Natural killer cell treated with Interleukin-12 subunit alpha and Interleukin-12 subunit beta and Interleukin-15 and Interleukin-18, amount 100 ng/mL, for 72 hours (primary cell): ENCODE results near the gene ALCAM. TPM values are rescaled to one million over a fixed set of nuclear protein-coding genes. Genes with fewer than 3 reads are reported as not detected.
A peak's percentile ranks its signal among the peaks of the same experiment; 100 is the strongest.

ENCODE experiments used
- ATAC-seq, 2 donors: fragments of 150-1000 bp; cut with Tn5 transposase in 1 of 2; sonication (Bioruptor Pico), chemical (Tn5 transposase) in 1 of 2; 2 replicates each; pipeline ENCODE4 v1.10.0; 2021
- DNase-seq: peaks from one replicate; pipeline ENCODE4 v3.0.0; 2022; ENCODE audit warnings: low spot score
- H3K27ac Mint-ChIP-seq, 2 donors: 1 replicate in 1 of 2; 2 replicates in 1 of 2; pipeline ENCODE4 v1.8.0; 2022; ENCODE audit warnings: mixed read lengths in 2 of 2, mild to moderate bottlenecking in 1 of 2, moderate library complexity in 1 of 2
- H3K27me3 Mint-ChIP-seq, 2 donors: 1 replicate in 1 of 2; 2 replicates in 1 of 2; pipeline ENCODE4 v1.8.0; 2022; ENCODE audit warnings: mixed read lengths in 2 of 2
- H3K36me3 Mint-ChIP-seq: one replicate; pipeline ENCODE4 v1.8.0; 2022; ENCODE audit warnings: mixed read lengths
- H3K4me1 Mint-ChIP-seq, 2 donors: 1 replicate in 1 of 2; 2 replicates in 1 of 2; pipeline ENCODE4 v1.8.0; 2022; ENCODE audit warnings: low read depth in 2 of 2, mixed read lengths in 2 of 2, mild to moderate bottlenecking in 1 of 2
- H3K4me3 Mint-ChIP-seq: one replicate; pipeline ENCODE4 v1.8.0; 2022; ENCODE audit warnings: mixed read lengths
- H3K9me3 Mint-ChIP-seq: 2 replicates; pipeline ENCODE4 v1.8.0; 2022; ENCODE audit warnings: mixed read lengths
- total RNA-seq, 2 donors: library from RNA; stranded (reverse); gene quantifications; one replicate each; pipeline ENCODE4 v1.2.3, GENCODE V29; 2022

The ALCAM gene
- 1 to 10 TPM; 8.0 to 9.0 TPM for total RNA-seq

DNA sequence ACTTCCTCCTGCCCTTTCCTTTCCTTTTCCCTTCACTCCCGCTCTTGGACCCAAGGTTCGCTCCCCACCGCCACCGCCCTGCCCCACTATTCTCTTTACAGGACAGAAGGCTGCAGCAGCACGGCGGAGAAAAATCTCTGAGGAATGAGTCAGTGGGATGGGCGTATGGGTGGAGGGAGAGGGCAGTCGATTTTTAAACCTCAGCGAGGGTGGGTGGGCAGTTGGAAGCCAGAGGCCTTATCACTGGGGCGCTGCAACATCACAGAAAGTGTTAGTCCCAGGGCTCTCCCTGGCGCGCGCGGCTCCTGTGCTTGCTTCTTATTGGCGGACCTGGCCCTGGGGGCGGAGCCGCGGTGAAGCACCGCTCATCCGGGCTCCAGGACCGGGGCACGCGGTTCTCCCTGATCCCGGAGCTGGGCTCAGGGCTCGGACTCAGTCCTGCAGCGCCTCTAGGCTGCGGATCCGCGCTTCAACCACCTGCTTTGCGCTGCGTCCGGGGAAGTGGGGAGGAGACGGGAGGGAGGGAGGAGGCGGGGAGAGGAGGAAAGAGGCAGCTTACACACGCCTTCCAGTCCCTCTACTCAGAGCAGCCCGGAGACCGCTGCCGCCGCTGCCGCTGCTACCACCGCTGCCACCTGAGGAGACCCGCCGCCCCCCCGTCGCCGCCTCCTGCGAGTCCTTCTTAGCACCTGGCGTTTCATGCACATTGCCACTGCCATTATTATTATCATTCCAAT, at the start of gene ALCAM:
ALCAM (plus strand) TSS at position 584 of the 737 bp plus-strand sequence.
- peaks cover 22 to 28% of the 10 kb centered on the region in 2 donors for H3K27me3 Mint-ChIP-seq
- ATAC-seq, result peak; percentile 84
- peaks cover 39 to 40% of the 10 kb centered on the region in 2 donors for H3K4me1 Mint-ChIP-seq
- peak within 1 kb of the TSS; percentile 80 to 99 for H3K27ac Mint-ChIP-seq
- DNase-seq, result peak; percentile 83
- no peaks in the 10 kb centered on the region for H3K36me3 Mint-ChIP-seq
- H3K4me3 Mint-ChIP-seq, result peak within 1 kb of the TSS; percentile 96
- no peaks in the 10 kb centered on the region for H3K9me3 Mint-ChIP-seq

DNA sequence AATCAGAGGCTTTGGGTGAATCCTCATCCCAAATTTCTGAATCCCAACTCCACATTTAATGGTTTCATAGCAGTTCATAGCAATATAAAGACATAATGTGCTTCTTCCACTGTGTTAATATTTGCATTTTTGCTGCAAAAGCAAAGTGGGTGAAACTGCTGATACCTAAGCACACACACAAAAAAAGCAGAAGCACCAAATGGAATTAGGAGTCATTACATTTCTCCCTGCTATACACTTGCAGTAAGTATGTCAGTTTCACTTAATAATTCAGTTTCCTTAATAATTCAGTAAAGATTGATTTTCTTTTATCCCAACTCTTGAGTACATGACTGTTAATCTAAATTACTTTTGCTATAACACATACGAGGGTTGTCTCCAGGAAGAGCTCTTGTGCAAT, 48.9 kb upstream of the ALCAM start:
- H3K4me1 Mint-ChIP-seq, result no peaks in the 10 kb centered on the region
- no peak overlapping the region for H3K4me3 Mint-ChIP-seq
- no peak overlapping the region for H3K27ac Mint-ChIP-seq
- no peaks in the 10 kb centered on the region for H3K27me3 Mint-ChIP-seq
- ATAC-seq (no peak), DNase-seq (no peak)
- peaks cover 3% of the 10 kb centered on the region for H3K9me3 Mint-ChIP-seq
- no peaks in the 10 kb centered on the region for H3K36me3 Mint-ChIP-seq

GRCh38 chr3:105322570-105323273, 44.0 kb upstream of the ALCAM start:
- DNase-seq (no peak), ATAC-seq (no peak)
- H3K4me3 Mint-ChIP-seq, result no peak overlapping the region
- no peaks in the 10 kb centered on the region for H3K36me3 Mint-ChIP-seq
- H3K4me1 Mint-ChIP-seq, result no peaks in the 10 kb centered on the region
- no peaks in the 10 kb centered on the region for H3K27me3 Mint-ChIP-seq
- no peak overlapping the region for H3K27ac Mint-ChIP-seq
- H3K9me3 Mint-ChIP-seq, result peaks cover 3% of the 10 kb centered on the region

DNA sequence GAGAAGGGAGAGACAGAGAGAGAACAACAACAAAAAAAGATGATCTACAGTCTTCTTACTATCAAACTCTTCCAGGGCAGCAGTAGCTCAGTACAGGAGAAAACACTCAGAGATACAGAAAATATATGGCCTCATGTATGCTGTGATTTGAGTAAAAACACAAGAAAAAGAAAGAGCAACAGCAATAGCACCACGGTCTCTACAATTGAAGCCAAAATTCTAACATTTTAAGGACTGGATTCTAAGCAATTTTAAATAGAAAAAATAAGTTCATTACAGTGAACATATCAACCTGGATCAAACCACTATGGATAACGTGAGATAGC, 43.5 kb upstream of the ALCAM start:
- H3K36me3 Mint-ChIP-seq, result no peaks in the 10 kb centered on the region
- H3K27me3 Mint-ChIP-seq, result no peaks in the 10 kb centered on the region
- no peaks in the 10 kb centered on the region for H3K4me1 Mint-ChIP-seq
- no peak for ATAC-seq
- peaks cover 3% of the 10 kb centered on the region for H3K9me3 Mint-ChIP-seq
- H3K27ac Mint-ChIP-seq, result no peak overlapping the region
- no peak for DNase-seq
- H3K4me3 Mint-ChIP-seq, result no peak overlapping the region

DNA sequence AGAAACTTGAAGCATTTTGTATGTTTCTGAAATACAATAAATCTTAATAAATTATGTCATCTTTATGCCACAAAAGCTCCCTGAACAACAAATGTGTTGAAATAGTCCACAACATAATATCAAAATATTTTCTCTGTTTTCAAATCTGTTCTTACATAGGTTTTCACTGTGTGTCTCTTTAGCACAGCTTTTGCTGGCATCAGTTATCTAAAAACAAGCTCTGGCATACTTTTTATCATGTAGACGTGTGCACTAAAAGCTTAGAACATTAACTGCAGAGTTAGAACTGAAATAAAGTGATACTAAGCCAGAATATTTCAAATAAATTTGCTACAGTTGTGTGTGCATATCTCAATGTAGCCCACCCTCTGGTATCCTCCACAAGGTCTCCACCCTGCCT, 41.8 kb upstream of the ALCAM start:
- Mint-ChIP-seq H3K27me3 (no peaks in the 10 kb centered on the region), H3K27ac (no peak overlapping the region), H3K4me3 (no peak overlapping the region), H3K36me3 (no peaks in the 10 kb centered on the region), H3K9me3 (peaks cover 3% of the 10 kb centered on the region), H3K4me1 (no peaks in the 10 kb centered on the region)
- ATAC-seq, result no peak
- no peak for DNase-seq

DNA sequence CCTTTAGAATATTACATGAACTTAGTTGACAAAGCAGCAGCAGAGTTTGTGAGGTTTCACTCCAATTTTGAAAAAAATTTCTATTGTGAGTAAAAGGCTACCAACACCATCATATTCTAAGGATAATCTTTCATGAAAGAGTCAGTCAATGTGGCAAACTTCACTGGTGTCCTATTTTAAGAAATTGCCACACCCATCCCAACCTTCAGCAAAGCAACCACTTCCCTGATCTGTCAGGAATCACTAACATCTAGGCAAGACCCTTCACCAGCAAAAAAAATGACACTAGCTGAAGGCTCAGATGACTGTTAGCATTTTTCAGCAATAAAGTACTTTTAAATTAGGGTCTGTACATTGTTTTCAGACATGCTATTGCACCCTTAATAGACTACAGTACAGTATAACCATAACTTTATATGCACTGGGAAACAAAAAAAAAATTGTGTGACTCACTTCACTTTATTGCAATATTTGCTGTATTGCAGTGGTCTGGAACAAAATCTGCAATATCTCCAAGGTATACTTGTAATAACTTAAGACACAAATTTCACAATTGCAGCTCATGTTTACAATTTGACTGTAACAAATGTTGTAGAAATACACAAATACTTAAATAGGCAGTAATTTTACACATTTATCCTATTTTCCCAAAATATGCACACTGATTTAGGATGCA, 38.9 kb upstream of the ALCAM start:
- H3K4me3 Mint-ChIP-seq, result no peak overlapping the region
- no peak for ATAC-seq
- no peak overlapping the region for H3K27ac Mint-ChIP-seq
- no peaks in the 10 kb centered on the region for H3K36me3 Mint-ChIP-seq
- H3K9me3 Mint-ChIP-seq, result peaks cover 3% of the 10 kb centered on the region
- H3K27me3 Mint-ChIP-seq, result peaks cover 0 to 6% of the 10 kb centered on the region in 2 donors
- no peaks in the 10 kb centered on the region for H3K4me1 Mint-ChIP-seq
- no peak for DNase-seq

GRCh38 chr3:105328338-105328730, 38.4 kb upstream of the ALCAM start:
- peaks cover 6% of the 10 kb centered on the region for H3K9me3 Mint-ChIP-seq
- no peak overlapping the region for H3K27ac Mint-ChIP-seq
- H3K4me1 Mint-ChIP-seq, result no peaks in the 10 kb centered on the region
- DNase-seq, result no peak
- ATAC-seq, result no peak
- H3K4me3 Mint-ChIP-seq, result no peak overlapping the region
- peaks cover 0 to 11% of the 10 kb centered on the region in 2 donors for H3K27me3 Mint-ChIP-seq
- H3K36me3 Mint-ChIP-seq, result no peaks in the 10 kb centered on the region

- no peak overlapping the region for H3K27ac Mint-ChIP-seq
- ATAC-seq (no peak), DNase-seq (no peak)
- peaks cover 0 to 18% of the 10 kb centered on the region in 2 donors for H3K27me3 Mint-ChIP-seq
- no peaks in the 10 kb centered on the region for H3K36me3 Mint-ChIP-seq
- peaks cover 3 to 8% of the 10 kb centered on the region in 2 donors for H3K4me1 Mint-ChIP-seq
- no peak overlapping the region for H3K4me3 Mint-ChIP-seq
- peaks cover 3% of the 10 kb centered on the region for H3K9me3 Mint-ChIP-seq
Observed at GRCh38 chr3:105332961-105333360, 33.7 kb upstream of the ALCAM start.

- Mint-ChIP-seq H3K9me3 (peaks cover 3% of the 10 kb centered on the region), H3K27me3 (peaks cover 0 to 18% of the 10 kb centered on the region in 2 donors), H3K27ac (no peak overlapping the region), H3K36me3 (no peaks in the 10 kb centered on the region), H3K4me1 (peaks cover 3 to 8% of the 10 kb centered on the region in 2 donors), H3K4me3 (no peak overlapping the region)
- DNase-seq (no peak), ATAC-seq (no peak)
Observed at GRCh38 chr3:105334138-105334882, 32.4 kb upstream of the ALCAM start.

- no peak overlapping the region for H3K27ac Mint-ChIP-seq
- no peaks in the 10 kb centered on the region for H3K27me3 Mint-ChIP-seq
- no peaks in the 10 kb centered on the region for H3K9me3 Mint-ChIP-seq
- no peaks in the 10 kb centered on the region for H3K4me1 Mint-ChIP-seq
- H3K36me3 Mint-ChIP-seq, result no peaks in the 10 kb centered on the region
- H3K4me3 Mint-ChIP-seq, result no peak overlapping the region
- DNase-seq, result no peak
- ATAC-seq, result no peak
Observed at GRCh38 chr3:105339946-105340345, 26.8 kb upstream of the ALCAM start.

DNA sequence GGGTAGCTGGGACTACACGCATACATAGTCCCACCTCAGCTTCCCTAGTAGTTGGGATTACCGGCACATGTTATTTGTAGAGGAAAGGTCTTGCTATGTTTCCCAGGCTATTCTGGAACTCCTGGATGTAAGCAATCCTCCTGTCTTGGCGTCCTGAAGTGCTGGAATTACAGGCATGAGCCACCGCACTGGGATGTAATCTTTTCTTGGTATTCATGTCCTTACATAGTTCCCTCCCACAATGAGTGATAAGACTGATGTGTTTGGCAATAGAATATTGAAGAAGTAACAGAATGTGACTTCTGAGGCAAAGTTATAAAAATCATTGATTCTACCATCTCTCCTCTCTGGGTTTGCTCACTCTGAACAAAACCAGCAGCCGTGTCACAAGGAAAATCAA, 22.7 kb upstream of the ALCAM start:
- H3K27ac Mint-ChIP-seq, result no peak overlapping the region
- H3K36me3 Mint-ChIP-seq, result no peaks in the 10 kb centered on the region
- peaks cover 2% of the 10 kb centered on the region for H3K9me3 Mint-ChIP-seq
- no peaks in the 10 kb centered on the region for H3K4me1 Mint-ChIP-seq
- ATAC-seq (no peak), DNase-seq (no peak)
- peaks cover under 1 to 4% of the 10 kb centered on the region in 2 donors for H3K27me3 Mint-ChIP-seq
- no peak overlapping the region for H3K4me3 Mint-ChIP-seq

GRCh38 chr3:105345156-105345555, 21.6 kb upstream of the ALCAM start:
- Mint-ChIP-seq H3K4me3 (no peak overlapping the region), H3K27ac (no peak overlapping the region), H3K27me3 (peaks cover 2 to 16% of the 10 kb centered on the region in 2 donors), H3K4me1 (no peaks in the 10 kb centered on the region), H3K36me3 (no peaks in the 10 kb centered on the region), H3K9me3 (peaks cover 2% of the 10 kb centered on the region)
- DNase-seq (no peak), ATAC-seq (no peak)

DNA sequence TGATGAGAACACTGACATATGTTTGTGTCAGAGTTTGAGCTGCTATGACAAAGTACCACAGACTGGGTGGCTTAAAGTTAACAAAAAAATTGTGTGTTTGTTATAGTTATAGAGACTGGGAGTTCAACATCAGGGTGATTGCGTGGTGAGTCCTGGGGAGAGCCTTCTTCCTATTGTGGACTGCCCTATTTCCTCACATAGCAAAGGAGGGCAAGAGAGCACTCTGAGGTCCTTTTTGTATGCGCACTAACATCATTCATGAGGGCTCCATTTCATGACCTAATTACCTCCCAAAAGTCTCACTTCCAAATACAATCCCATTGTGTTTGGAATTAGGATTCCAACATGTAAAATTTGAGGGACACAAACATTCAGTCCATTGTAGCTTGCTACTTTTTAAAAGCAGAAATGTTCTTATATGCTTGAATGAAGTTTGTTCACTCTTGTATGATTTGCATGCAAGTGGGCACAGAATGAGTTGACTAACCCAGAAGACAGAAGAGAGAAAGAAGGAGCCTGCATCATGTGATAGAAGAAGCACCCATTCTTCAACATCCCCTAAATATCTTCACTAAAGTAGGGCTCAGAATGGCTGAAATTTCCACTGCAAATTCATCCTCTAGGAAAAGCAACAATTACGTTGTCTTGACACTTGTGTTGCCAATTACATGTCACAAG, 18.9 kb upstream of the ALCAM start:
- no peak for ATAC-seq
- Mint-ChIP-seq H3K4me3 (no peak overlapping the region), H3K4me1 (no peaks in the 10 kb centered on the region), H3K27me3 (peaks cover 10 to 30% of the 10 kb centered on the region in 2 donors), H3K27ac (no peak overlapping the region), H3K9me3 (peaks cover 2% of the 10 kb centered on the region), H3K36me3 (no peaks in the 10 kb centered on the region)
- DNase-seq, result no peak
